GM06990 (cell line): ENCODE data around the gene KIF21A.
"Not testable (repeated sequence)": the region's sequence is repeated elsewhere in the genome, so short reads cannot be mapped to it uniquely, and the experiment has no call there.

ENCODE experiments used
- DNase-seq: peaks from one replicate; pipeline ENCODE4 v3.0.0-alpha.2; 2011; ENCODE audit not compliant: insufficient read length; ENCODE audit errors: extremely low read depth
- H3K27me3 ChIP-seq: replicated peaks from 2 replicates; pipeline ENCODE4 v1.6.0; 2011; ENCODE audit warnings: low read length; ENCODE audit not compliant: control insufficient read depth, insufficient read depth
- H3K36me3 ChIP-seq: 2 replicates; pipeline ENCODE4 v1.5.1; 2011; ENCODE audit warnings: low read length; ENCODE audit not compliant: control insufficient read depth, insufficient read depth
- H3K4me3 ChIP-seq: replicated peaks from 2 replicates; pipeline ENCODE4 v1.5.1; 2011; ENCODE audit warnings: low read depth, mild to moderate bottlenecking, control low read depth, low read length
- CTCF ChIP-seq: IDR thresholded peaks from 2 replicates; pipeline ENCODE4 v1.5.1; 2011; ENCODE audit warnings: low read length, control low read depth, mild to moderate bottlenecking, inconsistent platforms; ENCODE audit not compliant: insufficient read depth, poor library complexity, severe bottlenecking

KIF21A gene

GRCh38 chr12:39309516-39309915, 133.4 kb downstream of the KIF21A start:
- H3K36me3 ChIP-seq = no peaks in the 10 kb centered on the region; the same call in 1 of the 2 replicates
- H3K27me3 ChIP-seq = no peaks in the 10 kb centered on the region
- no peak overlapping the region for H3K4me3 ChIP-seq
- TF ChIP-seq CTCF = no peak
- DNase-seq = no peak

GRCh38 chr12:39301422-39301821, 141.5 kb downstream of the KIF21A start:
- DNase-seq = no peak
- Histone ChIP-seq H3K4me3 (no peak overlapping the region), H3K36me3 (no peaks in the 10 kb centered on the region; the same call in 1 of the 2 replicates), H3K27me3 (no peaks in the 10 kb centered on the region)
- TF ChIP-seq CTCF = no peak

GRCh38 chr12:39300799-39301198, 142.1 kb downstream of the KIF21A start:
- no peak for DNase-seq
- TF ChIP-seq CTCF = no peak
- no peaks in the 10 kb centered on the region; the same call in 1 of the 2 replicates for H3K36me3 ChIP-seq
- no peak overlapping the region for H3K4me3 ChIP-seq
- H3K27me3 ChIP-seq = no peaks in the 10 kb centered on the region

GRCh38 chr12:39297891-39298290, 145.0 kb downstream of the KIF21A start:
- Histone ChIP-seq H3K4me3 (no peak overlapping the region), H3K36me3 (no peaks in the 10 kb centered on the region; the same call in 1 of the 2 replicates), H3K27me3 (no peaks in the 10 kb centered on the region)
- no peak for DNase-seq
- no peak for TF ChIP-seq CTCF

GRCh38 chr12:39296496-39296895, 146.4 kb downstream of the KIF21A start:
- no peak for DNase-seq
- no peak for TF ChIP-seq CTCF

GRCh38 chr12:39295593-39295992, 147.3 kb downstream of the KIF21A start:
- H3K4me3 ChIP-seq, H3K27me3 ChIP-seq, DNase-seq, H3K36me3 ChIP-seq: not testable (repeated sequence)

More at GRCh38 chr12:39296496-39296895, 146.4 kb downstream of the KIF21A start:
- H3K27me3 ChIP-seq = no peaks in the 10 kb centered on the region
- H3K4me3 ChIP-seq = no peak overlapping the region
- H3K36me3 ChIP-seq = no peaks in the 10 kb centered on the region; the same call in 1 of the 2 replicates
